GM12864 (cell line): ENCODE data around the gene RUFY3.
A peak's percentile ranks its signal among the peaks of the same experiment; 100 is the strongest.

Experiments used
- DNase-seq: peaks from one replicate; pipeline ENCODE4 v3.0.0-alpha.2; 2011; ENCODE audit warnings: low read depth
- H3K4me3 ChIP-seq: 2 replicates; pipeline ENCODE4 v1.5.1; 2011; ENCODE audit warnings: mild to moderate bottlenecking, low read depth, low read length, control low read depth
- CTCF ChIP-seq: IDR thresholded peaks from 2 replicates; pipeline ENCODE4 v1.5.1; 2011; ENCODE audit warnings: low read depth, mild to moderate bottlenecking, moderate library complexity, low read length, control low read depth, inconsistent platforms; ENCODE audit errors: missing control alignments

RUFY3 gene

GRCh38 chr4:70713453-70714078, 8.2 kb upstream of the RUFY3 start:
- no peak for TF ChIP-seq CTCF
- peak overlapping the region; percentile 0; the same call in 1 of the 2 replicates for H3K4me3 ChIP-seq
- no peak for DNase-seq

- TF ChIP-seq CTCF: no peak
- DNase-seq: no peak
- peak overlapping the region; percentile 0; the same call in 1 of the 2 replicates for H3K4me3 ChIP-seq
These were observed 7.5 kb upstream of the RUFY3 start for GRCh38 chr4:70714079-70714887.

- no peak for TF ChIP-seq CTCF
- H3K4me3 ChIP-seq: no peak overlapping the region
- no peak for DNase-seq
These were observed 6.7 kb upstream of the RUFY3 start for GRCh38 chr4:70715097-70715496.

GRCh38 chr4:70718811-70719604, 2.8 kb upstream of the RUFY3 start:
- TF ChIP-seq CTCF: no peak
- DNase-seq: no peak
- H3K4me3 ChIP-seq: no peak overlapping the region

- TF ChIP-seq CTCF: no peak
- no peak overlapping the region for H3K4me3 ChIP-seq
- no peak for DNase-seq
These were observed 531 bp downstream of the RUFY3 start for GRCh38 chr4:70722199-70722791.

GRCh38 chr4:70724463-70724862, 2.7 kb downstream of the RUFY3 start:
- no peak for TF ChIP-seq CTCF
- no peak for DNase-seq
- no peak overlapping the region for H3K4me3 ChIP-seq
